ENCODE data around the gene ASH1L.
"Not testable (repeated sequence)": the region's sequence is repeated elsewhere in the genome, so short reads cannot be mapped to it uniquely, and the experiment has no call there.

Gene ASH1L

GRCh38 chr1:155589282-155589681 is 26.7 kb upstream of the ASH1L start:
- not testable (repeated sequence) for H3K27me3 ChIP-seq (ENCODE audit: control insufficient read depth, insufficient read depth, low read length); H3K4me1 ChIP-seq (ENCODE audit: control insufficient read depth, insufficient read depth, low read length); H3K36me3 ChIP-seq (ENCODE audit: control insufficient read depth, insufficient read depth, low read length); H3K4me3 ChIP-seq (ENCODE audit: low read length); H3K27ac ChIP-seq (ENCODE audit: low read depth, low read length); H3K9ac ChIP-seq (ENCODE audit: low read length)

DNA sequence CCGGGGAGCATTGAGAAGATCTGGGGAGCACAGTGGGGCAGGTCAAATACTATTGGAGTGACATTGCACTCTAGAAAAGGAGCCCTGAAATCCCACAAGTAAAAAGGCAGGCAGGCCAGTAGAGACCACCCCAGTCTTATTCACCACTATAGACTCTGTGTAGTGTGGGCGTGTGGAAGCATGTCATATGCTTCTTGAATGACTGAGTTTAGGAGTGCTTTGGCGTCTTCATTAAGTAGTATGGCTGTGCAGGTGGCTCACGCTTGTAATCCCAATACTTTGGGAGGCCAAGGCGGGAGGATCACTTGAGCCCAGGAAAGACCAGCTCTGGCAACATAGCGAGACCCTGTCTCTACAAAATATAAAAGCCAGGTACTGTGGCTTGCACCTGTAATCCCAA is 21.2 kb upstream of the ASH1L start:
- not testable (repeated sequence) for H3K36me3 ChIP-seq (ENCODE audit: control insufficient read depth, insufficient read depth, low read length); H3K27me3 ChIP-seq (ENCODE audit: control insufficient read depth, insufficient read depth, low read length)

DNA sequence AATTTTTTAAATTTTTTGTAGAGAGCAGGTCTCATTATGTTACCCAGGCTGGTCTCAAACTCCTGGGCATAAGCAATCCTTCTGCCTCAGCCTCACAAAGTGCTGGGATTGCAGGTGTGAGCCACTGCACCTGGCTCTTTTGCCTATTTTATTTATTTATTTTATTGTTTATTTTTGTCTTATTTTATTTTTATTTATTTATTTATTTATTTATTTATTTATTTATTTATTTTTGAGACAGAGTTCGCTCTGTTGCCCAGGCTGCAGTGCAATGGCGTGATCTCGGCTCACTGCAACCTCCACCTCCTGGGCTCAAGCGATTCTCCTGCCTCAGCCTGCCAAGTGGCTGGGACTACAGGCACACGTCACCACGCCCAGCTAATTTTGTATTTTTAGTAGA is 13.0 kb upstream of the ASH1L start:
- not testable (repeated sequence) for H3K27ac ChIP-seq (ENCODE audit: low read depth, low read length); H3K9ac ChIP-seq (ENCODE audit: low read length); H3K27me3 ChIP-seq (ENCODE audit: control insufficient read depth, insufficient read depth, low read length); H3K4me1 ChIP-seq (ENCODE audit: control insufficient read depth, insufficient read depth, low read length); H3K36me3 ChIP-seq (ENCODE audit: control insufficient read depth, insufficient read depth, low read length); H3K4me3 ChIP-seq (ENCODE audit: low read length)

More for the DNA sequence above, 21.2 kb upstream of the ASH1L start:
- not testable (repeated sequence) for H3K4me3 ChIP-seq (ENCODE audit: low read length); H3K9ac ChIP-seq (ENCODE audit: low read length); H3K27ac ChIP-seq (ENCODE audit: low read depth, low read length); H3K4me1 ChIP-seq (ENCODE audit: control insufficient read depth, insufficient read depth, low read length)

DNA sequence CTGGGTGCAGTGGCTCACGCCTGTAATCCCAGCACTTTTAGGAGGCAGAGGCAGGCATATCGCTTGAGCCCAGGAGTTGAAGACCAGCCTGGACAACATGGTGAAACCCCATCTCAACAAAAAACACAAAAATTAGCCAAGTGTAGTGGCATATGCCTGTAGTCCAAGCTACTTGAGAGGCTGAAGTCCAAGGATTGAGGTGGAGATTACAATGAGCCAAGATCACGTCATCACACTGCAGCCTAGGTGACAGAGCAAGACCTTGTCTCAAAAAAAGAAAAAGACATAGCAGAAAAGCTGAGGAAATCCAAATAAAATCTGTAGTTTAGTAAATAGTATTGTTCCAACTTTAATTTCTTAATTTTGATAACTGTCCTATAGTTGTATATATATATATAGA is 11.5 kb upstream of the ASH1L start:
- Histone ChIP-seq H3K9ac (ENCODE audit: low read length) (no peak overlapping the region), H3K4me3 (ENCODE audit: low read length) (no peak overlapping the region), H3K36me3 (ENCODE audit: control insufficient read depth, insufficient read depth, low read length) (no peaks in the 10 kb centered on the region), H3K4me1 (ENCODE audit: control insufficient read depth, insufficient read depth, low read length) (no peaks in the 10 kb centered on the region), H3K27me3 (ENCODE audit: control insufficient read depth, insufficient read depth, low read length) (no peaks in the 10 kb centered on the region), H3K27ac (ENCODE audit: low read depth, low read length) (no peak overlapping the region)

DNA sequence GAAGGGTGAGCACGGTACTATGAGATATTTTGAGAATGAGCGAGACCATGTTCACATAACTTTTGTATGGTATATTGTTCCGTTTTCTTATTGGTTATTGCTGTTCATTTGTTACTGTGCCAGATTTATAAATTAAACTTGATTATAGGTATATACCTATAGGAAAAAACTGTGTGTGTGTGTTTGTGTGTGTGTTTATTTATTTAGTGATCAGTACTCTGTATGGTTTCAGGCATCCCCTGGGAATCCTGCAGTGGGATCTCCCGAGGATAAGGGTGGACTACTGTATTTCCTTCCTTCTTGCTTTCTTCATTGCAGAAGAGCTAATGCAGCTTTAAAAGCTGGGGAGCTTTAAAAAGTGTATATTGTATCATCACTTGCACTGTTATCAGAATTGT is 8.0 kb upstream of the ASH1L start:
- Histone ChIP-seq H3K4me1 (ENCODE audit: control insufficient read depth, insufficient read depth, low read length) (no peaks in the 10 kb centered on the region), H3K36me3 (ENCODE audit: control insufficient read depth, insufficient read depth, low read length) (no peaks in the 10 kb centered on the region), H3K4me3 (ENCODE audit: low read length) (no peak overlapping the region), H3K9ac (ENCODE audit: low read length) (no peak overlapping the region), H3K27ac (ENCODE audit: low read depth, low read length) (no peak overlapping the region), H3K27me3 (ENCODE audit: control insufficient read depth, insufficient read depth, low read length) (no peaks in the 10 kb centered on the region)

- H3K9ac ChIP-seq (ENCODE audit: low read length) = no peak overlapping the region
- no peaks in the 10 kb centered on the region for H3K36me3 ChIP-seq (ENCODE audit: control insufficient read depth, insufficient read depth, low read length)
- no peaks in the 10 kb centered on the region for H3K27me3 ChIP-seq (ENCODE audit: control insufficient read depth, insufficient read depth, low read length)
- H3K4me3 ChIP-seq (ENCODE audit: low read length) = no peak overlapping the region
- H3K4me1 ChIP-seq (ENCODE audit: control insufficient read depth, insufficient read depth, low read length) = no peaks in the 10 kb centered on the region
- no peak overlapping the region for H3K27ac ChIP-seq (ENCODE audit: low read depth, low read length)
Measured at GRCh38 chr1:155569988-155570592, 7.5 kb upstream of the ASH1L start.

GRCh38 chr1:155563377-155564022 is 897 bp upstream of the ASH1L start:
- not testable (repeated sequence) for H3K36me3 ChIP-seq (ENCODE audit: control insufficient read depth, insufficient read depth, low read length)
- peaks cover 15% of the 10 kb centered on the region for H3K4me1 ChIP-seq (ENCODE audit: control insufficient read depth, insufficient read depth, low read length)

DNA sequence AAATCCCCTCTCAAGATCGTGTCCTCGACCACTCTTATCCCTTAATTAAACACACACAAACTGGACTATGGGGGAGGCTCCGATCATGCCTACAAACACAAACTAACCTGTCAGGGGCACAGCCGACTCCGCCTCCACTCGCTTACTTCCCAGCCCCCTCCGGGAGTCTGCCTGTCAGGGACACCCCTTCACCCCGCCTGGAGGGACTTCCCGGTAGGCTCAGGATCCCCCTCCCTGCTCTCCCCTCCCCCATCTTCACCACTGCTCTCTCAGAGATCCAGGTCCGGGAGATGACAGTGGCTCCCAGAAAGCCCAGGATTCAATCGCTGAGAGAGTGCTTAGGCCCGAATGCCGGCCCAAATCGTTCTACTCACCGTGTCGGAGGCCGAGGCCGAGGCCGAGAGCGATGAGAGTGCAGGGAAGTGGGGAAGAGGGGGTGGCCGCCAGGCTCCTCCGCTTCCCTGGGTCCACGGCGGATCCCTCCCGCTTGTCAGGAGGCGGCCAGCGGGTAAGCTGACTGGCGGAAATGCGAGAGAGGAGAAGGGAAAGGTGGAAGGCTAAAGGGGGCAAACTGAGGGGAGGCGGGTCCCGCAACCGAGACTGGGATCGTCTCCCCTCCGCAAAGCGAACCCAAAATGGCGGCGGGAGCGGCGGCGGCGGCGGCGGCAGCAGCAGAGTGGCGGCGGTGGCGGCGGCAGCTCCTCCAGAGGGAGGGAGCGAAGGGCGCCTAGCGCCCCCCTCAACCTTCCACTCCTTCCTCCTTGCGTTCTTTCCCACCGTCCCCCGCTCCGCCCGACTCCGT is 623 bp downstream of the ASH1L start:
- Histone ChIP-seq H3K4me3 (ENCODE audit: low read length) (peak overlapping the region; percentile 97), H3K4me1 (ENCODE audit: control insufficient read depth, insufficient read depth, low read length) (peaks cover 15% of the 10 kb centered on the region), H3K27ac (ENCODE audit: low read depth, low read length) (peak overlapping the region; percentile 100), H3K9ac (ENCODE audit: low read length) (peak overlapping the region; percentile 93)
- H3K27me3 ChIP-seq (ENCODE audit: control insufficient read depth, insufficient read depth, low read length); H3K36me3 ChIP-seq (ENCODE audit: control insufficient read depth, insufficient read depth, low read length): not testable (repeated sequence)

More at GRCh38 chr1:155563377-155564022, 897 bp upstream of the ASH1L start:
- H3K27me3 ChIP-seq (ENCODE audit: control insufficient read depth, insufficient read depth, low read length) = not testable (repeated sequence)
- Histone ChIP-seq H3K4me3 (ENCODE audit: low read length) (peak overlapping the region; percentile 97), H3K9ac (ENCODE audit: low read length) (peak overlapping the region; percentile 97), H3K27ac (ENCODE audit: low read depth, low read length) (peak overlapping the region; percentile 100)

DNA sequence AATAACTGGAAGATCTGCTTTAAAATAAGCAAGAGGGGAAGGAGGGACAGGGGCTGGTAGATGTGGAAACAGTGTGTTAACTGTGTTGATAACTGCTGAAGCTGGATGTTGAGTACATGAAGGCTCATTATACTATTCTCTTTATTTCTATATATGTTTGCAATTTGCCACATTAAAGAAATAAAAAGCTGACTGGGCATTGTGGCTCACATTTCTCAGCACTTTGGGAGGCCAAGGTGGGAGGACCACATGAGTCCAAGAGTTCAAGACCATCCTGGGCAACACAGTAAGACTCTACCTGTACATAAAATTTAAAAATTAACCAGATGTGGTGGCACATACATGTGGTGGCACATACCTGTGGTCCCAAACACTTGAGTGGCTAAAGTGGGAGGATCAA is 6.7 kb downstream of the ASH1L start:
- Histone ChIP-seq H3K36me3 (ENCODE audit: control insufficient read depth, insufficient read depth, low read length) (no peaks in the 10 kb centered on the region), H3K27ac (ENCODE audit: low read depth, low read length) (no peak overlapping the region), H3K27me3 (ENCODE audit: control insufficient read depth, insufficient read depth, low read length) (no peaks in the 10 kb centered on the region), H3K4me1 (ENCODE audit: control insufficient read depth, insufficient read depth, low read length) (peaks cover 9% of the 10 kb centered on the region), H3K4me3 (ENCODE audit: low read length) (no peak overlapping the region), H3K9ac (ENCODE audit: low read length) (no peak overlapping the region)

DNA sequence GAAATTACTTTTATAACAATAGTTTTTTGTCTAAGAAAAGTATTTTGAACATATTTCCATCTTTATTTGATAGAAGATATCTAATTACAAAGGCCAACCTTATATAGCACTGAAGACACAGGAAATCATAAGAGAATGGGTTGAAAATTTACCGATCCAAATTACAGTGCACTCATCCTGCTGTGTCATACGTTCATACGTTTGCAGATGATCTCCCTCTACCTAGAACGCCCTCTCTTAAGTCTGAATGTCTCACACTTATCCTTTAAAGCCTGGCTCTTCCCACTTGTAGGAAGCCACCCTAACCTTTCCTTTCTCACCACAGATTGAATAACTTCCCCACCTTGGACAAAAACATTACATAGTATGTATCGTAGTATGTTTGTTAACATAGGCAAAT is 9.3 kb downstream of the ASH1L start:
- Histone ChIP-seq H3K36me3 (ENCODE audit: control insufficient read depth, insufficient read depth, low read length) (no peaks in the 10 kb centered on the region), H3K9ac (ENCODE audit: low read length) (no peak overlapping the region), H3K27ac (ENCODE audit: low read depth, low read length) (no peak overlapping the region), H3K4me1 (ENCODE audit: control insufficient read depth, insufficient read depth, low read length) (no peaks in the 10 kb centered on the region), H3K27me3 (ENCODE audit: control insufficient read depth, insufficient read depth, low read length) (no peaks in the 10 kb centered on the region), H3K4me3 (ENCODE audit: low read length) (no peak overlapping the region)

- H3K4me1 ChIP-seq (ENCODE audit: control insufficient read depth, insufficient read depth, low read length) = no peaks in the 10 kb centered on the region
- H3K27ac ChIP-seq (ENCODE audit: low read depth, low read length) = no peak overlapping the region
- no peaks in the 10 kb centered on the region for H3K27me3 ChIP-seq (ENCODE audit: control insufficient read depth, insufficient read depth, low read length)
- H3K9ac ChIP-seq (ENCODE audit: low read length) = no peak overlapping the region
- H3K36me3 ChIP-seq (ENCODE audit: control insufficient read depth, insufficient read depth, low read length) = no peaks in the 10 kb centered on the region
- H3K4me3 ChIP-seq (ENCODE audit: low read length) = no peak overlapping the region
Measured at GRCh38 chr1:155548706-155549105, 13.9 kb downstream of the ASH1L start.

GRCh38 chr1:155540000-155540874 is 22.4 kb downstream of the ASH1L start:
- H3K4me1 ChIP-seq (ENCODE audit: control insufficient read depth, insufficient read depth, low read length) = no peaks in the 10 kb centered on the region
- no peak overlapping the region for H3K27ac ChIP-seq (ENCODE audit: low read depth, low read length)
- no peak overlapping the region for H3K9ac ChIP-seq (ENCODE audit: low read length)
- H3K36me3 ChIP-seq (ENCODE audit: control insufficient read depth, insufficient read depth, low read length) = no peaks in the 10 kb centered on the region
- no peaks in the 10 kb centered on the region for H3K27me3 ChIP-seq (ENCODE audit: control insufficient read depth, insufficient read depth, low read length)
- no peak overlapping the region for H3K4me3 ChIP-seq (ENCODE audit: low read length)
